MCF 10A (cell line): ENCODE data around the gene APC2. TPM values are rescaled to one million over a fixed set of nuclear protein-coding genes. Genes with fewer than 3 reads are reported as not detected.

Source experiments
- BruUV-seq: library from RNA; stranded (reverse); fragments of 400-500 nt; replicated peaks from 2 replicates; lab custom pipeline; 2021; lab: Mats Ljungman, UMichigan
- CTCF ChIA-PET: fragments of 300-600 bp; sonication (Branson Sonifier 250); formaldehyde crosslinking; extraction: SDS; loops from one replicate; lab custom pipeline; 2021; ENCODE audit warnings: antibody characterized with exemption, inconsistent platforms; lab: Yijun Ruan, JAX
- POLR2A ChIA-PET: fragments of 300-600, 350-650 bp; sonication (Branson Sonifier 250); formaldehyde crosslinking; extraction: SDS; loops from one replicate; lab custom pipeline; 2020; ENCODE audit warnings: antibody characterized with exemption, inconsistent platforms; lab: Yijun Ruan, JAX
- DNase-seq: peaks from one replicate; pipeline ENCODE4 v3.0.0-alpha.2; 2018; ENCODE audit not compliant: unreplicated experiment
- H3K27ac Mint-ChIP-seq: one replicate; pipeline ENCODE4 v1.8.0; 2022; ENCODE audit warnings: mild to moderate bottlenecking, low read depth, mixed read lengths; ENCODE audit not compliant: unreplicated experiment
- H3K27me3 Mint-ChIP-seq: one replicate; pipeline ENCODE4 v1.8.0; 2022; ENCODE audit warnings: mixed read lengths; ENCODE audit not compliant: insufficient read depth, unreplicated experiment
- H3K36me3 Mint-ChIP-seq: one replicate; pipeline ENCODE4 v1.8.0; 2022; ENCODE audit warnings: mild to moderate bottlenecking, moderate library complexity, mixed read lengths; ENCODE audit not compliant: insufficient read depth, unreplicated experiment
- H3K4me1 Mint-ChIP-seq: one replicate; pipeline ENCODE4 v1.8.0; 2022; ENCODE audit warnings: mixed read lengths; ENCODE audit not compliant: insufficient read depth, unreplicated experiment
- H3K4me3 Mint-ChIP-seq: one replicate; pipeline ENCODE4 v1.8.0; 2022; ENCODE audit warnings: mild to moderate bottlenecking, moderate library complexity, mixed read lengths; ENCODE audit not compliant: unreplicated experiment
- H3K9me3 Mint-ChIP-seq: one replicate; pipeline ENCODE4 v1.8.0; 2022; ENCODE audit warnings: mixed read lengths; ENCODE audit not compliant: unreplicated experiment
- intact Hi-C: fragments of 100-400 bp; cut with micrococcal nuclease; formaldehyde crosslinking; loops from 2 replicates; pipeline ENCODE4 v1.14.1; 2022
- total RNA-seq: library from RNA; stranded (reverse); gene quantifications from 2 replicates; pipeline ENCODE4 v1.2.3, GENCODE V29; 2022
- TF ChIP-seq, protein P1 (sequence below): fragments of 200-600 bp; IDR thresholded peaks from one replicate; pipeline ENCODE4 v1.8.0; 2022; ENCODE audit warnings: antibody characterized with exemption, mild to moderate bottlenecking; ENCODE audit not compliant: unreplicated experiment

APC2 gene
- total RNA-seq, 1 experiment from 2014 or later = 0.23 TPM

DNA sequence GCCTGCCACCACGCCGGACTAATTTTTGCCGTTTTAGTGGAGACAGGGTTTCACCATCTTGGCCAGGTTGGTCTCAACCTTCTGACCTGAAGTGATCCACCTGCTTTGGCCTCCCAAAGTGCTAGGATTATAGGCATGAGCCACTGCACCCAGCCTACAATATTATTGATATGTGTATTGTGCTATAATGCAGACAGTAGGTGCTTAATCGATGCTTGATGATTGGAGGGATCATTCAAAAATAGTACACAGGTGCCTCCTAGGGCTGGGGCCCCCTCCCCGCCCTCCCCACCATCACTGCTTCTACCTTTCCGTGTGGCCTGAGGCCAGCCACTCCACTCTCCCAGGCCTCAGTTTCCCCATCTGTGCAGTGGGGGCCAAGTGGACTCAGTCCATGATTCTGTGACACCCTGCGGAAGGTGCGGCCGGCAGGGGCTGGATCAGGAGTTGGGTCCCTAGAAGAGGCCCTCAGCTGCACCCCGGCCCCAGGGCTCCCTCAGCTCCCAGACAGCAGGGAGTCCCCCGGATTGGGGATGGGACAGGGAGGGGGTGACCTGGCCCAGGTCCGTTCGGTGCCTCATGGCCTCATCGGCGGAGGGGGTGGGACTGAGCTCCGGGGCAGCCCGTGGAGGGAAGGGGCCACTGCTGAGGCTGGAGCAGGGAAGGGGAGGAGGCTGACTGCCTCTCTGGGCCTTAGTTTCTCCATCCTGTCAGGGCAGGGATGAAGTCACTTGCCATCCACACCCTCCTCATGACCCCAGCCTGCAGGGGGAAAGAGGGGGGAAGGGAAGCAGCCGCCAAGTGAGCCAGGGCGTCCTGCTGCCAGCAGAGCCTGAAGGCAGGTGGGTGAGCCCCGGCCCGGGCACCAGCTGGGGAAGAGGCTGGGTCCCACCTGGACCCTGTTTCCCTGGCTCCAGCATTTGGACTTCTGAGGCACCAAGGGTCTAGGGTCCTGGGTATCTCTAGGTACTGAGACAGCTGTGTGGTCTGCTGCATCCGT, 61.7 kb downstream of the APC2 start:
- Mint-ChIP-seq H3K27ac (no peak overlapping the region), H3K27me3 (no peaks in the 10 kb centered on the region), H3K4me3 (peak overlapping the region; percentile 75), H3K36me3 (peaks cover 4% of the 10 kb centered on the region), H3K9me3 (no peaks in the 10 kb centered on the region), H3K4me1 (peaks cover 9% of the 10 kb centered on the region)
- intact Hi-C loops = loop anchor here (2.0 to 5.0 kb wide), 2 partner anchors 47 to 234 kb away; partner anchors contain the start of gene FAM174C
- ChIA-PET POLR2A (interaction anchor here (0.6 to 0.7 kb wide), 2 partner anchors 93 to 976 kb away, joined by 4 read pairs; no protein-coding TSS in a partner anchor), CTCF (interaction anchor here (0.6 kb wide), 1 partner anchor 1058 kb away, joined by 3 read pairs; no protein-coding TSS in a partner anchor)
- no TSS peak for BruUV-seq
- DNase-seq = no peak
- TF ChIP-seq, protein P1, sequence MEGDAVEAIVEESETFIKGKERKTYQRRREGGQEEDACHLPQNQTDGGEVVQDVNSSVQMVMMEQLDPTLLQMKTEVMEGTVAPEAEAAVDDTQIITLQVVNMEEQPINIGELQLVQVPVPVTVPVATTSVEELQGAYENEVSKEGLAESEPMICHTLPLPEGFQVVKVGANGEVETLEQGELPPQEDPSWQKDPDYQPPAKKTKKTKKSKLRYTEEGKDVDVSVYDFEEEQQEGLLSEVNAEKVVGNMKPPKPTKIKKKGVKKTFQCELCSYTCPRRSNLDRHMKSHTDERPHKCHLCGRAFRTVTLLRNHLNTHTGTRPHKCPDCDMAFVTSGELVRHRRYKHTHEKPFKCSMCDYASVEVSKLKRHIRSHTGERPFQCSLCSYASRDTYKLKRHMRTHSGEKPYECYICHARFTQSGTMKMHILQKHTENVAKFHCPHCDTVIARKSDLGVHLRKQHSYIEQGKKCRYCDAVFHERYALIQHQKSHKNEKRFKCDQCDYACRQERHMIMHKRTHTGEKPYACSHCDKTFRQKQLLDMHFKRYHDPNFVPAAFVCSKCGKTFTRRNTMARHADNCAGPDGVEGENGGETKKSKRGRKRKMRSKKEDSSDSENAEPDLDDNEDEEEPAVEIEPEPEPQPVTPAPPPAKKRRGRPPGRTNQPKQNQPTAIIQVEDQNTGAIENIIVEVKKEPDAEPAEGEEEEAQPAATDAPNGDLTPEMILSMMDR = no peak

DNA sequence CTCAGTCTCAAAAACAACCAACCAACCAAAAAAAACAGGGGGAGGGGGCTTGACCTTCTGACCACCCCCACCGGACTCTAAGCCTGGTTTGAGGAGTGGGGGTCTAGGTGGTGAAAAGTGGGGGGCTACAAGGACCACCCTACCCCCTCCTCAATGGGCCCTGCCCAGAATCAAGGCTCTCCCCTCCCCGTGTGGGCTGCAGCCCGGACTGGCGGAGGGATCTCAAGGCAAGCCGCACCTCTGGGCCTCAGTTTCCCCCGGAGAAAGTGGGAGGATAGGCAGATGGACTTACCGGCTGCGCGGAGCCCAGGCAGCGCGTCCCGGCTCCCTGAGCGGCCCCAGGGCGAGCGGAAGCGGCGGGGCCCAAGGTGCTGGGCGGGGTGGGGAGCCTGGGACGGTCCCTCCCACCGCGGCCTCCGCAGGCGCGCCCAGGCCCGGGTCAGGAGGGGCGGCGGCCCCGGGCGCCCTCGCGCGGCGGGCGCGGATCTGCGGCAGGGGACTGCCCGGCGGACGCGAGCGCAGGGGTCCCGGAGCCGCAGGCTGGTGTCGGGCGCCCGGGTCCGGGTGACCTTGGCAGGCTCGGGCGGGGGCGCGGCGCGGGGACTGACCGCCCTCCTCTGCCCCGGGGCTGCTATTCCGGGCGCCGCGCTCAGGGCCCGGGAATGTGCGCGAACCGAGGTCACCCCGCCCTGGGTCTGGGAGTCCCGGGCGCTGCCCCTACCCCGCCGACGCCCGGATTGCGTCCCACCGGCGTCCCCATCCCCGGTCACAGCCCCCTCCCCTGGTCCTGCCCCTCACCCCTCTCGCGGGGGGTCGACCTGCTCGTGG, 63.0 kb downstream of the APC2 start, which contains the start of gene ADAMTSL5:
Gene ADAMTSL5 (minus strand): TSS at position 349 of the 828 bp plus-strand sequence. CDS start 2,076 bp downstream, outside the sequence.
- POLR2A ChIA-PET = interaction anchor here (0.6 to 0.7 kb wide), 2 partner anchors 91 to 977 kb away, joined by 4 read pairs; no protein-coding TSS in a partner anchor
- BruUV-seq = no TSS peak

DNA sequence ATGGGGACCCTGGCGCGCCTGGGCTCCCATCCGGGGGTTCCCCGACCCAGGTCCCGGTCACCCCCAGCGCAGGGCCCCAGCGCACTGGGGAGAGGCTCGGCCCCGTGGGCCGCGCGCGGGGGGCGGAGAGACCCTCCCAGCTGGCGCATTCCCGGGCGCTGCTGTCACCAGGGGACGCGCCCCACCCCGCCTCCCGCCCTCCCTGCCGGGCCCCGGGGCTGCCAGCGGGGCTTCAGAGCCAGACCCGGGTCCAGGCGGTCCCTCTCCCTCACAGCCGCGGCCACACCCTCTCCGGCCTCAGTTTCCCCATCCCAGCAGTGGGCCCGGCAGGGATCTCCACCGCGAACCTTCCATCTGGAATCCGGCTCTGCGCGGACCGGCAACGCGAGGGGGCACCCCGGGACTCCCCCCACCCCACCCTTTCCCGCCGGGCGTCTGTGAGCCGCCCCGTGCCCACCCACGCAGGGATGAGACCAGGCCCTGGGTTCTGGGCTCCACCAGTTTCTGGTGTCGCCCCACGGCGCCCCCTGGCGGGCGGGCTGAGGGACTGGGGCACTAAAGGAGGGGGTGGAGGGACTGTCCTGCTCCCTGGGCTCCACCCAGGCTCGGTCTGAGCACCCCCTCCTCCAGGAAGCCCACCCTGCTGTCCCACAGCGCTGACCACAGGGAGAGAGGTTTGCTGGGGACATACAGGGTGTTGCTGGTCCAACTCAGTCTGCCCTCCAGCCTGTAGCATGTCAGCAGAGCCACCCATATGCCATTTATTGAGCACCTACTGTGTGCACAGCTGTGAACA, 63.8 kb downstream of the APC2 start:
- Mint-ChIP-seq H3K36me3 (no peaks in the 10 kb centered on the region), H3K4me1 (peaks cover 5% of the 10 kb centered on the region), H3K27ac (no peak overlapping the region), H3K9me3 (no peaks in the 10 kb centered on the region), H3K27me3 (no peaks in the 10 kb centered on the region), H3K4me3 (peak overlapping the region; percentile 75)
- ChIA-PET POLR2A (no interaction called here), CTCF (no interaction called here)
- peak; percentile 62 for DNase-seq
- TF ChIP-seq, protein P1 = peak; percentile 76
- intact Hi-C loops = loop anchor here (1.0 to 5.0 kb wide), 3 partner anchors 49 to 236 kb away; partner anchors contain the start of genes FAM174C and RPS15
- BruUV-seq = no TSS peak

More for the DNA sequence above, 63.0 kb downstream of the APC2 start, which contains the start of gene ADAMTSL5:
- Mint-ChIP-seq H3K27me3 (no peaks in the 10 kb centered on the region), H3K9me3 (no peaks in the 10 kb centered on the region), H3K4me3 (peak within 1 kb of the TSS; percentile 75), H3K4me1 (peaks cover 6% of the 10 kb centered on the region), H3K36me3 (peaks cover 2% of the 10 kb centered on the region), H3K27ac (no peak within 1 kb of the TSS)
- TF ChIP-seq, protein P1 = peak; percentile 20
- CTCF ChIA-PET = interaction anchor here (0.6 kb wide), 1 partner anchor 1059 kb away, joined by 3 read pairs; no protein-coding TSS in a partner anchor
- intact Hi-C loops = loop anchor here (1.0 to 5.0 kb wide), 3 partner anchors 48 to 236 kb away; partner anchors contain the start of genes FAM174C and RPS15
- DNase-seq = peak; percentile 74
